ENCODE measurements around the gene CD1B. TPM values are rescaled to one million over a fixed set of nuclear protein-coding genes. Genes with fewer than 3 reads are reported as not detected.

The CD1B gene
- total and polyA plus RNA-seq, 12 donors: 0.04 to 0.76 (median 0.39) TPM; not detected in 9

GRCh38 chr1:158330391-158331105 is 783 bp downstream of the CD1B start:
- intact Hi-C loops (cut with DNase I): no loop called here
- Histone ChIP-seq H3K36me3 (no peaks in the 10 kb centered on the region), H3K4me1 (peaks cover 0 to 8% (median 0%) of the 10 kb centered on the region in 9 donors), H3K27ac (no peak overlapping the region), H3K4me3 (no peak overlapping the region), H3K27me3 (peaks cover 0 to 13% (median 0%) of the 10 kb centered on the region in 7 donors), H3K9me3 (no peaks in the 10 kb centered on the region)
- no peak for TF ChIP-seq CTCF (IDR thresholded peaks at IDR 0.05)
- ATAC-seq (no peak), DNase-seq (no peak)
- WGBS, 2 donors: 79 to 80% methylated on average over 11 of the region's 11 CpGs

DNA sequence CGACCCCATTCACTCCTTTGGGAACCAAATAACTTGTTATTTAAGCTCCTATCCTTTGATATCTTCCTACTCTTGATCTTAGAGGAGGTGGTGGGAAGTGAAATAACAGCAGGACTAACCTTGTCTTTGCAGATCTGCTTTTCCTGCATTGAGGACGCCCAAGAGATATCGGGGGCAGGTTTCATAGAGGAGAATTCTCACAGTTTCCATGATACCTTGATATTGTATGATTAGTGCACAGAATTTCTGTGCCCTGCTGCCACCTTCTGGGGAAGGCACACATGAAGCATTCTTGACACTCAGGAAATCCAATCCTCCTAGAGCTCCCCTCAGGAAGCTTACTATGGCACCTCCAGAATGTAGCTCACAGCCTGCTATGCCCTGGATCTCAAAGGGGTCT is 1.6 kb downstream of the CD1B start:
- WGBS, 2 donors: 84 to 88% methylated on average over 3 of the region's 3 CpGs

GRCh38 chr1:158329300-158329699 is 2.0 kb downstream of the CD1B start:
- no peak for TF ChIP-seq CTCF (IDR thresholded peaks at IDR 0.05)
- Histone ChIP-seq H3K9me3 (no peaks in the 10 kb centered on the region), H3K4me3 (no peak overlapping the region), H3K36me3 (no peaks in the 10 kb centered on the region), H3K27ac (no peak overlapping the region), H3K27me3 (peaks cover 0 to 13% (median 0%) of the 10 kb centered on the region in 7 donors), H3K4me1 (peaks cover 0 to 8% (median 0%) of the 10 kb centered on the region in 9 donors)
- intact Hi-C loops (cut with DNase I): no loop called here
- DNase-seq (no peak), ATAC-seq (no peak)
- 91 to 94% methylated on average over 7 of the region's 7 CpGs for WGBS, 2 donors

More for the DNA sequence above, 1.6 kb downstream of the CD1B start:
- Histone ChIP-seq H3K4me3 (no peak overlapping the region), H3K9me3 (no peaks in the 10 kb centered on the region), H3K4me1 (peaks cover 0 to 8% (median 0%) of the 10 kb centered on the region in 9 donors), H3K27ac (no peak overlapping the region), H3K36me3 (no peaks in the 10 kb centered on the region), H3K27me3 (peaks cover 0 to 13% (median 0%) of the 10 kb centered on the region in 7 donors)
- TF ChIP-seq CTCF (IDR thresholded peaks at IDR 0.05): peak in 6 of 9 donors; percentile 18 to 45 (median 26)
- intact Hi-C loops (cut with DNase I): no loop called here
- no peak for DNase-seq
- no peak for ATAC-seq

- ATAC-seq: no peak
- intact Hi-C loops (cut with DNase I): no loop called here
- 87 to 88% methylated on average over 3 of the region's 3 CpGs for WGBS, 2 donors
Observed at GRCh38 chr1:158328426-158328825, 2.9 kb downstream of the CD1B start.

More at GRCh38 chr1:158328426-158328825, 2.9 kb downstream of the CD1B start:
- Histone ChIP-seq H3K36me3 (no peaks in the 10 kb centered on the region), H3K27me3 (peaks cover 0 to 13% (median 0%) of the 10 kb centered on the region in 7 donors), H3K4me3 (no peak overlapping the region), H3K9me3 (peaks cover 0 to 4% (median 0%) of the 10 kb centered on the region in 11 donors), H3K27ac (no peak overlapping the region), H3K4me1 (peaks cover 0 to 5% (median 0%) of the 10 kb centered on the region in 9 donors)
- no peak for TF ChIP-seq CTCF (IDR thresholded peaks at IDR 0.05)
- DNase-seq: no peak
